Urinary bladder (tissue), 4 donors: ENCODE measurements around the gene GPR25. TPM values are rescaled to one million over a fixed set of nuclear protein-coding genes. Genes with fewer than 3 reads are reported as not detected.

Experiments
- DNase-seq: peaks from one replicate; pipeline ENCODE4 v3.0.0-alpha.2; 2015; ENCODE audit errors: extremely low spot score
- H3K27ac ChIP-seq: one replicate; pipeline ENCODE4 v1.5.1; 2013; ENCODE audit warnings: low read depth, mild to moderate bottlenecking, moderate library complexity
- H3K36me3 ChIP-seq: one replicate; pipeline ENCODE4 v1.6.1; 2013; ENCODE audit warnings: mild to moderate bottlenecking, moderate library complexity; ENCODE audit not compliant: insufficient read depth
- H3K4me1 ChIP-seq: one replicate; pipeline ENCODE4 v1.6.1; 2013; ENCODE audit warnings: mild to moderate bottlenecking, moderate library complexity; ENCODE audit not compliant: insufficient read depth
- H3K4me3 ChIP-seq: one replicate; pipeline ENCODE4 v1.5.1; 2013; ENCODE audit warnings: low read depth, low read length
- WGBS: extraction: QIAGEN DNeasy Blood & Tissue Kit; methylation state at CpG from one replicate; pipeline ENCODE4 v1.1.7; 2013; 5-methylcytosine and 5-hydroxymethylcytosine counted together
- polyA plus RNA-seq: library from polyadenylated mRNA; stranded (reverse); fragments of 200-250 nt; gene quantifications from one replicate; pipeline ENCODE4 v1.2.3, GENCODE V29; 2013
- total RNA-seq: library from RNA; depleted of rRNA; stranded (reverse); fragments of >200 nt; gene quantifications from one replicate; pipeline ENCODE4 v1.2.3, GENCODE V29; 2014
- donor health status: healthy with polysubstance abuse.
- donor health status: healthy.

Gene GPR25
- total and polyA plus RNA-seq, 2 donors = 0.06 TPM; not detected in 1

DNA sequence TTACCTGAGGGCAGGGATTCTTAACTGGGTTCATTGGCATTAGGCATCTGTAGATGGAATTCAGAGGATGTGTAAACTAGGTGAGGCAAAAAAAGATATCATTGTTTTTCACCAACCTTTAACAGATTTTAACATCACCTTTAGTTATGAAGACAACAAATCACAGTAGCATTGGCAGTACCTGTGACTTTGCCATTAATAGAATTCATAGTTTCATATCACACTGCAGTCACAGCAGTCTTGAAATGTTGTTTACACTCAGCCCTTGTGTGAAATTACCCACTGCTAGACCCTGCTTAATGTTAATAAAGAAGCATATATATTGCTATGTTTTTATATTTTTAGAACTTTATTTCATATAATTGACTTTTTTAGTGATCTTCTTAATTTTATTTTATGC is 20.2 kb downstream of the GPR25 start:
- Histone ChIP-seq H3K27ac (no peak overlapping the region), H3K4me3 (no peak overlapping the region), H3K4me1 (no peaks in the 10 kb centered on the region), H3K36me3 (no peaks in the 10 kb centered on the region)
- no peak for DNase-seq

DNA sequence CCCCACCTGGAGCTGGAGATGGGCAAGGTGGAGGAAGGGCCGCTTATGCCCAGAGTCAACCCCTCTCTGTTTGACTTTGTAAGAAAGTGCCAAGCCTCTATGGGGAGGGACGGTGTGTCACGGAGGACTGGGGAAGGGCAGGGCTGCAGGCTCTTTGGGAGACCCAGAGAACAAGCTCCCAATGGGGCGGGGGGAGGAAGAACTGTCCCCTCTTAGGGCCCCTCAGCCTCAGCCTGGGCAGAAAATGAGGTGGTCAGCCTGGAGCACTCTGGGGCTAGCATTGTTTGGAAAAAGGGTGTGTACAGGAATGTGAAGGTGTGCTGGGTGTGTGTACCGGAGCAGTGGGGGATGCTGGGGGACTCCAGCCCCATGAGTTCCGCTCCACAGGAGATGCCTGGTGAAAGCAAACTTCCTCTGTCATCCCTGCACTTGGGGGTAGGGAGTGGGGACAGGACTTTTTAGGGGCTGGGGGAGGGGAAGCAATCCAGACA is 20.7 kb downstream of the GPR25 start:
- 85% methylated on average over 6 of the region's 6 CpGs for WGBS
- Histone ChIP-seq H3K4me3 (no peak overlapping the region), H3K36me3 (no peaks in the 10 kb centered on the region), H3K4me1 (no peaks in the 10 kb centered on the region), H3K27ac (peak overlapping the region; percentile 11)
- no peak for DNase-seq

GRCh38 chr1:200894712-200895442 is 22.1 kb downstream of the GPR25 start, which contains the start of gene INAVA:
TSS of gene INAVA (plus strand) at chr1:200894900. CDS start at chr1:200898401, 3,501 bp downstream.
- Histone ChIP-seq H3K36me3 (no peaks in the 10 kb centered on the region), H3K4me3 (peak within 1 kb of the TSS; percentile 27), H3K27ac (peak within 1 kb of the TSS; percentile 76), H3K4me1 (no peaks in the 10 kb centered on the region)
- no peak for DNase-seq
- 85% methylated on average over 15 of the region's 15 CpGs for WGBS

DNA sequence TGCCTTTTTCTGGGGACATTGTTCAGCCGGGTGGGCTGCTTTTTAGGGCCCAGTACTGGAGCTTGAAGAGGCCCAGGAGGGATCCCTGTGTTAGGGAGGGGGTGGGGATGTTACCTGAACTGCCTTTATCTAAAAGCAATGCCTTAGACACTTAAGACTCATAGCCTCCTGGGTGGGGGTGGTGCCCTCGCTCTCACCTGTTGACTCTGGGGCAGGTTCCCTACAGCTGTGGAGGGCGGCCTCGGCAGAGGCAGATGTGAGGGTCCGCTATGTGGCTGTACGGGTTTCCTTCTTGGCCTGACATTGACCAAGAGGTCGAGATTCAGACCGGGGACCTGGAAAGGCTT is 22.6 kb downstream of the GPR25 start:
- Histone ChIP-seq H3K36me3 (no peaks in the 10 kb centered on the region), H3K27ac (peak overlapping the region; percentile 76), H3K4me1 (no peaks in the 10 kb centered on the region), H3K4me3 (peak overlapping the region; percentile 27)
- no peak for DNase-seq
- WGBS = 86% methylated on average over 8 of the region's 8 CpGs

DNA sequence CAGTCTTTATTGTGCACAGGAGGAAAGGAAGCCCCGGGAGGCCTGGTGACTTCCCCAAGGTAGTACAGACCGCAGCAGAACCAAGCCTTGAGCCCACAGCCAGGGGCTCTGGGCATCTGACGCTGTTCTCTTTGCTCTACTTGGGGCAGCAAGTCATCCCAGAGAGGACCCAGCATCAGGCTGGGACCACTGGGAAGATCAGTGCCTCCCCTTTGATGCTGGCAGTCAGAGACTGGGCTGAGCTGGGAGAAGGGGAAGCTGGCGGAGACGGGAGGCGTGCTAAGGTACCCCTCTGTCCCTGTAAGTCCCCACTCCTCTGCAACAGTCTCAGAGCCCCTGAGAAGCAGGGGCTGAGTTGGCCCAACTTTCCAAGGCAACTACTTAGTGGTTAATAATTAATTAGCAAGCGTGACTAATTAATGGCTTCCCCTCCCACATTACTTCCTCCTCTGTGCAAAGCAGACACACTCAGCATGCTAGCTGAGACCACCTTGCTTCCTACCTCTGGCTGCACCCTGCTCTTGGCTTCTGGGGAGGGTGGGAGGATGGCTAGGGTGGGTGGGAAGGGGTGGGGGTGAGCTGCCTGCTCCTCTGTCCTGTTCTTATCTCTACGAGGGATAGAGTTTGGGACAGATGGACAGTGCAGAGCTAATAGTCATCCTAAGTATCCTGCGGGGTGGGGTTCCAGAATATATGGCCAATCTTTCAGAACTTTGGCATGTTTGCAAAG is 23.2 kb downstream of the GPR25 start:
- H3K4me1 ChIP-seq = no peaks in the 10 kb centered on the region
- DNase-seq = no peak
- peak overlapping the region; percentile 40 for H3K27ac ChIP-seq
- no peaks in the 10 kb centered on the region for H3K36me3 ChIP-seq
- peak overlapping the region; percentile 27 for H3K4me3 ChIP-seq
- 83% methylated on average over 9 of the region's 9 CpGs for WGBS

- no peak overlapping the region for H3K4me3 ChIP-seq
- no peaks in the 10 kb centered on the region for H3K36me3 ChIP-seq
- H3K4me1 ChIP-seq = no peaks in the 10 kb centered on the region
- no peak for DNase-seq
- WGBS = 66% methylated on average over 10 of the region's 10 CpGs
- H3K27ac ChIP-seq = no peak overlapping the region
These were observed 23.9 kb downstream of the GPR25 start for GRCh38 chr1:200896531-200897196.

- Histone ChIP-seq H3K4me3 (no peak overlapping the region), H3K36me3 (no peaks in the 10 kb centered on the region), H3K27ac (no peak overlapping the region), H3K4me1 (no peaks in the 10 kb centered on the region)
- DNase-seq = no peak
- WGBS = 93% methylated on average over 5 of the region's 5 CpGs
These were observed 24.5 kb downstream of the GPR25 start for GRCh38 chr1:200897259-200897658.

DNA sequence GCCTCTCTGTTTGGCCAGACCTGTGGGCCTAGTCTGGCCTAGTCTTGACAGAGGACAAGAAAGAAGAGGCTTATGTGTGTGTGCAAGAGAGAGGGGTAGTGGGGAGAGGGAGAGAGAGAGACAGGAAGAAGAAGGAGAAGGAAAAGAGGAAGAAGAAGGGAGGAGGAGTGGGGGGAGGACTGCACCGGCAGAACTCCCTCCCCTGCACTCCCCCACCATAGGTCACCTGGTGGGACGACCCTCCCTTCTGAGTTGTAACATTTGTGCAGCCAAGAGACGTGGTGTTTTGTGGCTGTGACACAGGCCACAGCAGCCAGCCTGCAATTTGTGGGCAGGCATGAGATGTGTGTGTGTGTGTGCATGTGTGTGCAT is 26.2 kb downstream of the GPR25 start:
- 65% methylated on average over 3 of the region's 3 CpGs for WGBS
- no peak for DNase-seq

GRCh38 chr1:200899451-200899915 is 26.7 kb downstream of the GPR25 start:
- H3K27ac ChIP-seq = no peak overlapping the region
- DNase-seq = no peak

More for the DNA sequence above, 26.2 kb downstream of the GPR25 start:
- H3K27ac ChIP-seq = no peak overlapping the region
- no peaks in the 10 kb centered on the region for H3K4me1 ChIP-seq
- H3K36me3 ChIP-seq = no peaks in the 10 kb centered on the region
- H3K4me3 ChIP-seq = no peak overlapping the region

GRCh38 chr1:200899954-200900867 is 27.4 kb downstream of the GPR25 start:
- H3K4me3 ChIP-seq = no peak overlapping the region
- no peak overlapping the region for H3K27ac ChIP-seq
- H3K4me1 ChIP-seq = no peaks in the 10 kb centered on the region
- H3K36me3 ChIP-seq = no peaks in the 10 kb centered on the region
- WGBS = 92% methylated on average over 16 of the region's 16 CpGs
- DNase-seq = no peak

More at GRCh38 chr1:200899451-200899915, 26.7 kb downstream of the GPR25 start:
- WGBS = 93% methylated on average over 10 of the region's 10 CpGs
- no peaks in the 10 kb centered on the region for H3K36me3 ChIP-seq
- H3K4me3 ChIP-seq = no peak overlapping the region
- H3K4me1 ChIP-seq = no peaks in the 10 kb centered on the region

DNA sequence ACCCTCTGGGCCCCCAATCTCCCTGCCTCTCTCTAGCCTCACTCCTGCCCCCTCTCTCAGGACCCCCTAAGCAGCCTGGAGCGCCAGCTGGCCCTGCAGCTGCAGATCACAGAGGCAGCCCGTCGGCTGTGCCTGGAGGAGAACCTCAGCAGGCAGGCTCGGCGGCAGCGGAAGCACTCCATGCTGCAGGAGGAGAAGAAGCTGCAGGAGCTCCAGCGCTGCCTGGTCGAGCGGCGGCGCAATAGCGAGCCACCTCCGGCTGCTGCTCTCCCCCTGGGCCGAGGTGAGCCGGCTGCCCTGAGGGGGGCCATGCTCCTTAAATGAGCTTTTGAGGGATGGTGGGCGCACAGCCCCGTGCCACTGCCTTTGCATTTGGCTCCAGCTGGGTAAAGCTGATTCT is 28.1 kb downstream of the GPR25 start:
- no peak for DNase-seq
- Histone ChIP-seq H3K4me1 (no peaks in the 10 kb centered on the region), H3K36me3 (no peaks in the 10 kb centered on the region), H3K27ac (no peak overlapping the region), H3K4me3 (no peak overlapping the region)
- WGBS = 93% methylated on average over 17 of the region's 17 CpGs

- Histone ChIP-seq H3K27ac (no peak overlapping the region), H3K36me3 (no peaks in the 10 kb centered on the region), H3K4me1 (no peaks in the 10 kb centered on the region), H3K4me3 (no peak overlapping the region)
- 95% methylated on average over 5 of the region's 5 CpGs for WGBS
- no peak for DNase-seq
These were observed 28.6 kb downstream of the GPR25 start for GRCh38 chr1:200901350-200901749.
